GM21529 (cell line): ENCODE results near the gene DHFR.
"Not testable (repeated sequence)": the region's sequence is repeated elsewhere in the genome, so short reads cannot be mapped to it uniquely, and the experiment has no call there.

Source experiments
- ATAC-seq: cut with Tn5 transposase; IDR thresholded peaks from one replicate; pipeline ENCODE4 v1.9.1; 2021; ENCODE audit not compliant: unreplicated experiment

Gene DHFR

GRCh38 chr5:80600943-80601693 lies 53.7 kb downstream of the DHFR start:
- ATAC-seq, result no peak

- ATAC-seq, result no peak
Observed at GRCh38 chr5:80597500-80597899, 57.3 kb downstream of the DHFR start.

- ATAC-seq, result no peak
Observed at GRCh38 chr5:80594810-80595209, 60.0 kb downstream of the DHFR start.

GRCh38 chr5:80592761-80593160 lies 62.0 kb downstream of the DHFR start:
- no peak for ATAC-seq

- no peak for ATAC-seq
Observed at GRCh38 chr5:80592105-80592504, 62.7 kb downstream of the DHFR start.

GRCh38 chr5:80591352-80591751 lies 63.4 kb downstream of the DHFR start:
- ATAC-seq, result no peak

- ATAC-seq, result no peak
Observed at GRCh38 chr5:80590766-80591165, 64.0 kb downstream of the DHFR start.

GRCh38 chr5:80588858-80589540 lies 65.8 kb downstream of the DHFR start:
- ATAC-seq, result no peak

- ATAC-seq, result no peak
Observed at GRCh38 chr5:80584770-80585169, 70.0 kb downstream of the DHFR start.

GRCh38 chr5:80580291-80580690 lies 74.5 kb downstream of the DHFR start:
- ATAC-seq, result not testable (repeated sequence)

GRCh38 chr5:80579050-80579449 lies 75.7 kb downstream of the DHFR start:
- ATAC-seq, result no peak

GRCh38 chr5:80577707-80578106 lies 77.1 kb downstream of the DHFR start:
- ATAC-seq, result no peak

- ATAC-seq, result no peak
Observed at GRCh38 chr5:80576383-80576782, 78.4 kb downstream of the DHFR start.
